Tibial nerve (tissue), 4 donors: ENCODE results near the gene CDS1. TPM values are rescaled to one million over a fixed set of nuclear protein-coding genes. Genes with fewer than 3 reads are reported as not detected.

ENCODE experiments used
- DNase-seq, 2 donors: peaks; one replicate each; pipeline ENCODE4 v3.0.0-alpha.2; 2019; ENCODE audit warnings: low spot score in 2 of 2
- H3K27ac ChIP-seq, 4 donors: fragments of 200-600 bp; sonication (generic) in 3 of 4; one replicate each; pipeline ENCODE4 v1.5.1; 2017 to 2019; ENCODE audit warnings: mild to moderate bottlenecking in 1 of 4
- H3K27me3 ChIP-seq, 2 donors: fragments of 200-600 bp; sonication (generic) in 1 of 2; one replicate each; pipeline versions ENCODE4 v1.5.1 to v1.6.0; 2017 to 2019
- H3K36me3 ChIP-seq, 3 donors: fragments of 200-600 bp; sonication (generic); one replicate each; pipeline ENCODE4 v1.5.1; 2018 to 2019
- H3K4me1 ChIP-seq, 4 donors: fragments of 200-600 bp; sonication (generic) in 3 of 4; one replicate each; pipeline ENCODE4 v1.5.1; 2017 to 2019
- H3K4me3 ChIP-seq, 4 donors: fragments of 200-600 bp; sonication (generic) in 3 of 4; one replicate each; pipeline ENCODE4 v1.5.1; 2017 to 2019; ENCODE audit warnings: mild to moderate bottlenecking in 1 of 4, moderate library complexity in 1 of 4
- H3K9me3 ChIP-seq, 4 donors: fragments of 200-600 bp; sonication (generic) in 3 of 4; one replicate each; pipeline ENCODE4 v1.5.1; 2017 to 2019
- CTCF ChIP-seq, 5 experiments: fragments of 200-600 bp in 3 of 5; fragments of 450-650 bp in 2 of 5; sonication (generic) in 3 of 5; IDR thresholded peaks; one replicate each; pipeline ENCODE4 v1.5.1; 2016 to 2019; ENCODE audit warnings: antibody characterized with exemption in 5 of 5, mild to moderate bottlenecking in 3 of 5, moderate library complexity in 2 of 5
- EP300 ChIP-seq, 2 donors: sonication (generic); formaldehyde crosslinking; IDR thresholded peaks; one replicate each; pipeline ENCODE4 v1.6.1; 2017; ENCODE audit warnings: antibody characterized with exemption in 2 of 2, mild to moderate bottlenecking in 1 of 2
- POLR2A ChIP-seq, 2 donors: fragments of 450-650 bp; IDR thresholded peaks; one replicate each; pipeline ENCODE4 v1.6.1; 2017; ENCODE audit warnings: antibody characterized with exemption in 2 of 2, mild to moderate bottlenecking in 2 of 2, moderate library complexity in 2 of 2
- WGBS, 2 donors: methylation state at CpG; one replicate each; pipeline ENCODE4 v1.1.5; 2018; 5-methylcytosine and 5-hydroxymethylcytosine counted together
- total RNA-seq, 4 donors: library from RNA; depleted of rRNA; stranded (reverse); fragments of >200 nt; gene quantifications; one replicate each; pipeline ENCODE4 v1.1.0, GENCODE V29; 2016

CDS1 gene
- total RNA-seq, 4 donors from 2014 or later = under 0.01 to 0.59 (median 0.25) TPM

- no peak overlapping the region for H3K4me3 ChIP-seq
- H3K9me3 ChIP-seq = peaks cover 0 to 3% (median 0%) of the 10 kb centered on the region in 4 donors
- H3K4me1 ChIP-seq = no peaks in the 10 kb centered on the region
- no peak for TF ChIP-seq CTCF (IDR thresholded peaks at IDR 0.05)
- TF ChIP-seq POLR2A (IDR thresholded peaks at IDR 0.05) = no peak
- no peak for TF ChIP-seq EP300 (IDR thresholded peaks at IDR 0.05)
- H3K27ac ChIP-seq = no peak overlapping the region
- 76 to 83% methylated on average over 4 of the region's 4 CpGs for WGBS, 2 donors
- no peaks in the 10 kb centered on the region for H3K27me3 ChIP-seq
- no peaks in the 10 kb centered on the region for H3K36me3 ChIP-seq
- no peak for DNase-seq
These were observed 14.5 kb downstream of the CDS1 start for GRCh38 chr4:84597450-84597849.

GRCh38 chr4:84606645-84607044 lies 23.7 kb downstream of the CDS1 start:
- no peak overlapping the region for H3K27ac ChIP-seq
- H3K36me3 ChIP-seq = no peaks in the 10 kb centered on the region
- H3K4me1 ChIP-seq = no peaks in the 10 kb centered on the region
- no peak for DNase-seq
- no peak overlapping the region for H3K4me3 ChIP-seq
- H3K9me3 ChIP-seq = no peaks in the 10 kb centered on the region
- no peaks in the 10 kb centered on the region for H3K27me3 ChIP-seq
- TF ChIP-seq EP300 (IDR thresholded peaks at IDR 0.05) = no peak
- TF ChIP-seq POLR2A (IDR thresholded peaks at IDR 0.05) = no peak
- no peak for TF ChIP-seq CTCF (IDR thresholded peaks at IDR 0.05)
- WGBS, 2 donors = 91 to 98% methylated on average over 1 of the region's 1 CpG

GRCh38 chr4:84611531-84611930 lies 28.6 kb downstream of the CDS1 start:
- no peaks in the 10 kb centered on the region for H3K27me3 ChIP-seq
- no peak for TF ChIP-seq EP300 (IDR thresholded peaks at IDR 0.05)
- TF ChIP-seq POLR2A (IDR thresholded peaks at IDR 0.05) = no peak
- WGBS, 2 donors = 84 to 86% methylated on average over 3 of the region's 3 CpGs
- DNase-seq = no peak
- no peaks in the 10 kb centered on the region for H3K9me3 ChIP-seq
- H3K4me1 ChIP-seq = no peaks in the 10 kb centered on the region
- no peaks in the 10 kb centered on the region for H3K36me3 ChIP-seq
- no peak overlapping the region for H3K27ac ChIP-seq
- H3K4me3 ChIP-seq = no peak overlapping the region

- TF ChIP-seq CTCF (IDR thresholded peaks at IDR 0.05) = no peak
- no peak for TF ChIP-seq POLR2A (IDR thresholded peaks at IDR 0.05)
- TF ChIP-seq EP300 (IDR thresholded peaks at IDR 0.05) = no peak
- Histone ChIP-seq H3K9me3 (no peaks in the 10 kb centered on the region), H3K27ac (no peak overlapping the region), H3K4me3 (no peak overlapping the region), H3K4me1 (no peaks in the 10 kb centered on the region), H3K27me3 (no peaks in the 10 kb centered on the region), H3K36me3 (no peaks in the 10 kb centered on the region)
- WGBS, 2 donors = 86 to 88% methylated on average over 5 of the region's 5 CpGs
- DNase-seq = no peak
These were observed 32.0 kb downstream of the CDS1 start for GRCh38 chr4:84614891-84615290.

GRCh38 chr4:84615355-84615754 lies 32.4 kb downstream of the CDS1 start:
- no peak for DNase-seq
- no peaks in the 10 kb centered on the region for H3K4me1 ChIP-seq
- H3K36me3 ChIP-seq = no peaks in the 10 kb centered on the region
- H3K9me3 ChIP-seq = no peaks in the 10 kb centered on the region
- TF ChIP-seq POLR2A (IDR thresholded peaks at IDR 0.05) (no peak), CTCF (IDR thresholded peaks at IDR 0.05) (no peak), EP300 (IDR thresholded peaks at IDR 0.05) (no peak)
- no peaks in the 10 kb centered on the region for H3K27me3 ChIP-seq
- WGBS, 2 donors = 78 to 82% methylated on average over 5 of the region's 5 CpGs
- H3K27ac ChIP-seq = no peak overlapping the region
- no peak overlapping the region for H3K4me3 ChIP-seq

- H3K4me3 ChIP-seq = no peak overlapping the region
- no peaks in the 10 kb centered on the region for H3K27me3 ChIP-seq
- DNase-seq = no peak
- H3K36me3 ChIP-seq = no peaks in the 10 kb centered on the region
- no peaks in the 10 kb centered on the region for H3K4me1 ChIP-seq
- H3K9me3 ChIP-seq = no peaks in the 10 kb centered on the region
- WGBS, 2 donors = 74 to 76% methylated on average over 1 of the region's 1 CpG
- no peak for TF ChIP-seq CTCF (IDR thresholded peaks at IDR 0.05)
- TF ChIP-seq EP300 (IDR thresholded peaks at IDR 0.05) = no peak
- no peak for TF ChIP-seq POLR2A (IDR thresholded peaks at IDR 0.05)
- no peak overlapping the region for H3K27ac ChIP-seq
These were observed 40.0 kb downstream of the CDS1 start for GRCh38 chr4:84622959-84623358.
